H54 (cell line): Measurements from ENCODE around the gene IGF2BP1.
"Not testable (repeated sequence)": the region's sequence is repeated elsewhere in the genome, so short reads cannot be mapped to it uniquely, and the experiment has no call there.

Experiments used
- DNase-seq: peaks from one replicate; pipeline ENCODE4 v3.0.0; 2011; ENCODE audit warnings: low spot score, mixed read lengths; ENCODE audit not compliant: insufficient read length
- FAIRE-seq: peaks from 3 replicates; lab custom pipeline; 2011; peaks lifted over from hg19 to GRCh38; lab: Jason Lieb, UNC
- POLR2A ChIP-seq: IDR thresholded peaks from 2 replicates; pipeline ENCODE4 v1.6.1; 2011; ENCODE audit warnings: low read depth, mild to moderate bottlenecking, low read length

The IGF2BP1 gene

DNA sequence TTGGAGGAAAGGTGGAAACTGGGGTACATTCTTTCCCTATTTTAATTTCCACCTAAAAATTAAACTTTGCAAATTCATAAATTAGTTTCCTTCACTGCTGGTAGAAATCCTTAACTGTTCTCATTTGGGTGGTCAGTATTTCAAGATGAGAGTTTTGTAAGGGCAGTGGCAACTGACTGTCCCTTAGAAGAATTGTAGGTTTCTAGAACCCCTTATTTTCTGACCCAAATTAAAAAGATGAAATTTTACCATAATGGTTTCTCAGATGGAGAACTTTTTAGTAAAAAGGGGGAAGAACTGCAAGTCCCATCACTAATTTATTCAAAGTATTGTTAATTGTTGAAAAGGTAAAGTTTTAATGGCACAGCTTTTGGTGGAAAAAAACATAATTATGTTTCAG lies 5.6 kb downstream of the IGF2BP1 start:
- DNase-seq (no peak), FAIRE-seq (no peak)
- TF ChIP-seq POLR2A = no peak

DNA sequence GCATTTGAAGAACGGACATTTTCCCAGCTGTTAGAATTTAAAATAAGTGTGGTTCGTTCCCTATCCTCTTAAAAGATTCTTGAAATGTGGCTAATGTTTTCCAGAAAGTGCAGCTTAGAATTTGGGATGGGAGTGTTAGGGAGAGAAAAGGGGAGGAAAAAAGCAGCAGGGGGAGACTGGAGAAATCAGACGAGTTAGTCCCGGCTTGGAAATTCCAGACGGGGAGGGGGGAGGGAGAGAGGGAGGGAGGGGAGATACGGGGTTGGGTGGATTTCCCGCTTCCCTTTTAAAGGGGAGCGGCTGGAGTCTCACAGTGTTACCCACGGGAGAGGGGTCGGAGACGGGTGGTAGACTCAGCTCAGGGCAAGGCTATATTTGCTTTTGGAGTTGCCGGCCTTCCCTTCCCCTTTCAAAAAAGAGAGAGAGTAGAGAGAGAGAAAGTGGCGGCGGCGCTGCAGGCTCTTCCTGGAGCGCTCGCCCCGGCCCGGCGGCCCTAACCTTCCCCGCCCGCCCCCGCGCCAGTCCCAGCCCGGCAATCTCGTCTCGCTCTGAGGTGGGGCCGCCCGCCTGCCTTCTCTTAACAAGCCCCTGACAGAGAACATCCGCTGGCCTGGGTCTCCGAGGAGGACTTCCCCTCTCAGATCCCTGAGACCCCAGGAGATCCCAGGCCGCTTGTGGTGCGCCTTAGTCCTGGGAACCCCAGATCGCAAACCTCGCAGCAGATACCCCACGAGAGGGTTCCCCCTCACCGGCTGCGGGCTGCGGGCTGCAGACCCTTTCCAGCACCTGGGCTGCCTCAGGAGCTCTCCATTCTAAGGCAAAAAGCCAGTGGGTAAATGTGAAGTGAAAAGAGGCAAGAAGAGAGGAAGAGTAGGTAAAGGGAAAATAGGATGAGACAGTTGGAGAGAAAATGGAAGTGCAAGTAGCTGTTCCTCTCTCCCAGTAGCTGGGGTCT lies 6.6 kb downstream of the IGF2BP1 start:
- no peak for TF ChIP-seq POLR2A
- FAIRE-seq (no peak), DNase-seq (no peak)

DNA sequence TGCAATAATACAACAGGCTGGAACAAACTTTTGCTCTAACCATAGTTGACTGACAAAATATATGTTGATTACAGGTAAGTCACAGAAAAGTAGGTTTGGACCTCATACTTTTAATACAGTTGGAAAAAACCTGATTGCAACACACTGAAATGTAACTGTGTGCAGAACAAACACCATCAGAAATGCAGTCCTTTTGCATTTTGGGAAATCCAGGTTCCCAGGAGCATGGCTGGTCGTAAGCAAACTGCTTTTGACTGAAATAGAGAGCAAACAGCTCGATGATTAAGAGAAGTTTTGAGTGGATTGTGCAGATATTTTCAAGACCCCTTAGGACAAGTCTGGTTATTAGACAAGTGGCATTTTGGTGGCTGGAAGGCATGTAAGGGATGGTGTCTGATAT lies 8.0 kb downstream of the IGF2BP1 start:
- no peak for TF ChIP-seq POLR2A
- FAIRE-seq (no peak), DNase-seq (no peak)

DNA sequence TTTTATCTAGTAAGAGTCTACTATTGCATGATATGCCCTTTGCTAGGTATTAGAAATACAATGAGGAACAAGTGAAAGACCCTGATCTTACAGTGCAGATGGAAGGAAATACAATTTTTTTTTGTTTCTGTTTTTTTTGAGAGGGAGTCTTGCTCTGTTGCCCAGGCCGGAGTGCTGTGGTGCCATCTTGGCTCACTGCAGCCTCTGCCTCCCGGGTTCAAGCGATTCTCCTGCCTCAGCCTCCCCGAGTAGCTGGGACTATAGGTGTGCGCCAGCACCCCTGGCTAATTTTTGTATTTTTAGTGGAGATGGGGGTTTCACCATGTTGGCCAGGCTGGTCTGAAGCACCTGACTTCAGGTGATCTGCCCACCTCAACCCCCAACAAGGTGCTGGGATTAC lies 11.7 kb downstream of the IGF2BP1 start:
- not testable (repeated sequence) for DNase-seq, FAIRE-seq

DNA sequence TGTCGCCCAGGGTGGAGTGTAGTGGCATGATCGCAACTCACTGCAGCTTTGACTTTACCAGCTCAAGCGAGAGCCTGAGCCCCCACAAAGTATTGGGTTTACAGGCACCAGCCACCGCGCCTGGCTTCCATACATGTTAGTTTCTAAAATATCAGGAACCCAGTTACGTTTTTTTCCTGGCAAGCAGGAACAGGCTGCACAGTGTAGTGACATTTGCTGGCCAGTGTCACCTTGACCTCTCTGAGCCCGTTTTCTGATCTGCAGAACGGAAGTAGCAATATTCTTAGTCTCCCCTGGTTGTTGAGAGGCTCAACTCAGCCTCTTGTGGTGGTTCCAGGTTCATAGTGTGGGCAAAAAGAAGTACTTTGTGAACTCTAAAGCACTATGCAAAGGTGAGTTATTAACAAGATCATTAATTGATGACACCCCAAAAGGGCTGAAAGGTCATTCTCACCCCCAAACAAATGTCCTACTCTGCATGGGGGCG lies 15.6 kb downstream of the IGF2BP1 start:
- DNase-seq = no peak
- FAIRE-seq = no peak
- TF ChIP-seq POLR2A = no peak

DNA sequence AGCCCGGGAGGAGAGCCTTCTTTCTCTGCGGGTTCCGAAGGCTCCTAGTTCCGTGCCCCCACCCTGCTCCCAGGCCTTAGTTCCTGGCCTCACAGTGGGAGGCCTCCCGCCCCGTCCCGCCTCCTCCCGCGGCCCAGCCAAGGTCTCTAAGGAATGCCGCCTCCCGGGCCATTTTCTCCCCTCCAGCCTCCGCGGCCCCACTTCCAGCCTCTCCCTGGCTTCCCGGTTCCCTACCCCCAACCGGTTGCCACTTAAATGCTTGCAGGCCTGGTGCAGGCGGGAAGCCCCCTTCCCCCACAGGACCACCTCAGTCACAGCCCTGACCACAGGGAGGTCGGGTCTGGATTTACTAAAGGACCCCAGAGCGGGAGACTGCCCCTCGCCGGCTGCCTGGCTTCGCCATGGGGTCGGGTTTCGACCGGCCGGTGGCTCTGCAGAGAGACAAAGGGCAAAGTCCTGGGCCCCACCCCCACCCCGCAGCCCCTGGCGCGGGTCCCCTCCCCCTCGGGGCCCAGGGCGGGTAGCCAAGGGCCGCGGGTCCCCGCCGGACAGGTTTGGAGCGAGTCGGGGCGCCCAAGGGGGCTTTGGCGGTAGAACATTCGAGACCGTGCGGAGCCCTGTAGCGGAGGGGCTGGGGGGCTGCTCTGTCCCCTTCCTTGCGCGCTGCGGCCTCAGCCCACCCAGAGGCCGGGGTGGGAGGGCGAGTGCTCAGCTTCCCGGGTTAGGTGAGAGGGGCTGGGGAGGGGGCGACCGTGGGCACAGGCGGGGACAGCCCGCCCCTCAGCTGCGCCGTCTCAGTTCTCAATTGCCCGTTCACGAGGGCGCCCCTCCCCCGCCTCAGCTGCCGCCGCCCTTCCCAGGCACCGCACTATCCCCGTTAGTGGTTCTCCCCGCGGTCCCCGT lies 16.4 kb downstream of the IGF2BP1 start:
- no peak for TF ChIP-seq POLR2A
- FAIRE-seq (no peak), DNase-seq (no peak)

DNA sequence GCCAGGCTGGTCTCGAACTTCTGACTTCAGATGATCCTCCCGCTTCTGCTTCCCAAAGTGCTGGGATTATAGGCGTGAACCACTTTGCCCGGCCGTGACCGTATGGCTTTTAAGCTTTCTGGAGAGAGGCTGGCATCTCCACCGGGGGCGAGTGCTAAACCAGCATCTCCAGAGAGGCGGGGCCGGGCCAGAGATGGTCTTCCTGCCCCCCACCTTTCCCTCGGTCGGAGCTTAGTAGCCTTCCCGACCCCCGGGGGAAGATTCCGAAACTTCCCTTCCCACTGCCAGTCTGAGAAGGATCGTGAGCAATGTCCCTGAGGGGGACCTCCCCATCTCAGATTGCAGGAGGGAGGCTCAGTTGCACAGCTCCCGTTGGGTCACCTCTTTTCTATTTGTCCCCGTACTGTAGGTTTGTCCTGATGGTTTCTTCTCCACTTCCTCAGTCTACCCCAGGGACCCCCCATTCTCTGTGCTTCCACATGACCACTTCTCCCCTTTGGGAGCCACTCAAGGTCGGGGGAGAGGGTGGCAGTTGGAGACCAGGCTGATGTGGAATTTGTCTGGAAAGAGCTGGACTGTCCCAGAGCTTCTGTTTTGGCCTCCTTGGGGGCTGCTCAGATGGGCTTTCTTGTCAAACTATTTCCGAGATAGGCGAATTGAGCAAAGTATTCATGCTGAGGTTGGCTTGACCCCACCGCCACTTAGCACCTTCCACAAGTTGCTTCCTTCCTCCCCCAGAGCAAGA lies 18.2 kb downstream of the IGF2BP1 start:
- no peak for TF ChIP-seq POLR2A
- no peak for FAIRE-seq

DNA sequence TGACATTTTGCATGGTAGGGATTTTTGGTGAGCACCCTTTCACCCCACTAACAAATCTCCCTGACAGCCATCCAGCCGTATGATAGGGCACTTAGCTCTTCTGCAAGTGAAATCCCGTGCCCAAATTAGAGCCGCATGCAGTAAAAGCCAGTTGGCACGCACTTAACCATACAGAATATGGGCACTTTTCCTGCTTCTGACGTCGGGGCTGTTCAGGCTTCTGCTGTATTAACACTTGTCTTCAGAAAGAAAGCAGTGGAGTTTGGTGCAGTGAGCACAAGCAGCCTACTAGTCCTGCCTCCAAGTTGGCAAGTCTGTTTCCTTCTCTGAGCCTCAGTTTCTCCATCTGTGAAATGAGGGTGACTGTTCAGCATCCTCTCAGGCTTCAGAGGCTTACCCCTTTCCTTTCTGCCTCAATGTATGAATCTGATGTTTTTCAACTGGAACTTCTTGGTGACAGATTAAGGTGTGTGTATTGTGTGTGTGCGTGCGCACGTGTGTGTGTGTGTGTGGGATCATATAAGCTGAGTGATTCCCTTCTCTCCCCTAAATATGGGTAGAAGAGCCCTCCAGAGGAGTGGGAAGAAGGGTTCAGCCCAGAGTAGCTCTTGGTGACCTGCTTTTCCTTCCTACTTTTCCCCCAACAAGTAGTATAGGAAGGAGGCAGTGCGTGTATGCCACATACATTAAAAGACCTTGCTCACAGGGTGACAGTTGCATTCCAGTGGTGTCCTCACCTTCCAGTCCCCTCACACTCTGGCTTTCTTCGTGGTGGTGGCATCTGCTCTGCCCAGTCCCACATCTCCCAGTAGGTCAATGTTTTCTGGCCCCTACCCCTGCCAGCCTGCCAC lies 19.0 kb downstream of the IGF2BP1 start:
- no peak for TF ChIP-seq POLR2A
- DNase-seq (no peak), FAIRE-seq (no peak)

More for the DNA sequence above, 18.2 kb downstream of the IGF2BP1 start:
- no peak for DNase-seq

DNA sequence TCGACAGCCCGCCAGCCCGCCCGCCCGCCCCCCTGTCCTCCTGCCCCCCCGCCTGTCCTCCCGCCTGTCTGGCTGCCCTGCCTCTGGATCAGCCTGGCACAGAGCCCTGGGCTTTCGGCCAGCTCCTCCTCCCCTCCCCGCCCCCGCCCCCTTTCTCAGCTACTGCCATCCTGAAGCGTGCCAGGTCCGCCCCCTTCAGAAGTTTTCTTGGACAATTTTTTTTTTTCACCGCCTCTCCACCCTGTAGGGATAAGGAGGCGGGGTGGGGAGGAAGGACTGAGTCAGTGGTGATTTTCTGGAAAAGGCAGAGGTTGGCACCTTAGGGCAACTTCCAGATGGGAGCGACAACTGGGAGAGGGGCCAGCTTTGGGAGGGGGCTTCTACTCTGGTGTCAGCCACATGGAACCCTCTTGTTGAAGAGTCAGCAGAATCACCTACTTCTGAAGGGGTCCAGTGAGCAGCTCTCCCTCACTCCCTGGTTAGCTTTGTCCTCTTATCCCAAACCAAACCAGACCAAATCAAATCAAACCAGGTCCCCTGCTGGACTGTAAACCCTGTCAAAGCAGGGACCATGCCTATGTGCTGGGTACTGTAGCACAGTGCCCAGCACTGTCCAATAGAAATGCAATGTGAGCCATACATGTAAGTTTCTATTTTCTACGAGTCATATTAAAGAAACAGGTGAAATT lies 19.7 kb downstream of the IGF2BP1 start:
- TF ChIP-seq POLR2A = no peak
- FAIRE-seq (no peak), DNase-seq (peak; percentile 95)

DNA sequence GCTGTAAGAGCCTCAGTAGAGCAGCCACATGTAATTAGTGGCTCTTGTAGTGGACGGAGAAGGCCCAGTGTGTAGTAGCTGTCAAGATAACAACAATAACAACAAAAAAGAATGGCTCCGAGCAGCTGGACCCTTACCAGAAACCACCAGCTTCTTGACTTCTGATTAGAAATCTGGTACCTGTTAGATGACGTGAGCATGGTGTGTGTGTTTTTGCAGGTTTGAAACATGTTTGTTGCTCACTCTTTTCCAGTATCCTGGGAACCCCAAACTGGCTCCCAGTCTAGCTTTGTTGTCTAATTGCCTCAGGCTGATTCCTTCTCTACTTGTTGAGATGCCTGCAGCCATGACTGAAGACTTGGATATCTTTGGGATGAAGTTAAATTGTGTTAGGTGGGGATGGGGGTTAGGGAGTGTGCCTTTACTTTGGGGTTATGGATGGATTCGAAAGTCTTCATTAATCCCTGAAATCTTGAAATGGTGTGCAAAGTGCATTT lies 21.0 kb downstream of the IGF2BP1 start:
- no peak for TF ChIP-seq POLR2A
- no peak for DNase-seq
- FAIRE-seq = no peak

DNA sequence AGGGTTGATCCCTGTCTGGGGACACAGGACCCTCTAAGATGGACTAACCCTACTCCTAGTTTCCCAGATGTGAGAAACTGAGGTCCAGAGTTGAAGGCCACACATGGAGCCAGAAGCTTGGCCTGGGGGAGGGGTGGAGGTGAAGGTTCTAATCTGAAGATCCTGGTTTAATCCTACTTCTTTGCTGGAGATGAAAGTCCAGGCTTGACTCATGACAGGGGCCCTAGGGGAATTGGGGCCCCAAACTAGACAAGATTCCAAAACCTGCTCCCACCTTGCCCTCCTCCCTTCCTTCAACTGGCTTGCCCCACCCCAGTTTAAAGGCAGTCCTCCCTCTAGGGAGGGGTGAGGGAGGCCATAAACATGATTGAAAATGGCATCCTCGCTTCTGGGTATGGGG lies 21.6 kb downstream of the IGF2BP1 start:
- FAIRE-seq (no peak), DNase-seq (no peak)

DNA sequence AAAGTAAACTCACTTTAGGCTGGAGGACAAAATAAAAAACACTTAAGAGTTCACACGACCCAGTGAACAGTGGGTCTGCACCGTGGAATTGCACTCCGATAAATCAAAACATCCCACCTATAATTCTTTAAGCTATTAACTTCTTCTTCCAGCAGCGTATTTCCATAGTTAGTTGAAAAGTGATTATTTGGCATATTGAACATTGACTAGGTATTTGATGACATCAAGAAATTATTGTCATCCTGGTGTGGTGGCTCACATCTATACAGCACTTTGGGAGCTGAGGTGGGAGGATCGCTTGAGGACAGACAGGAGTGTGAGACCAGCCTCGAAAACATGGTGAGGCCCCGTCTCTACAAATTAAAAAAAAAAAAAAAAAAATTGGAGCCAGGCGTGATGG lies 23.4 kb downstream of the IGF2BP1 start:
- DNase-seq (no peak), FAIRE-seq (no peak)
- no peak for TF ChIP-seq POLR2A

More for the DNA sequence above, 21.6 kb downstream of the IGF2BP1 start:
- no peak for TF ChIP-seq POLR2A
